ENCODE data around the gene NAB2.
"Not testable (repeated sequence)": the region's sequence is repeated elsewhere in the genome, so short reads cannot be mapped to it uniquely, and the experiment has no call there.

NAB2 gene, protein sequence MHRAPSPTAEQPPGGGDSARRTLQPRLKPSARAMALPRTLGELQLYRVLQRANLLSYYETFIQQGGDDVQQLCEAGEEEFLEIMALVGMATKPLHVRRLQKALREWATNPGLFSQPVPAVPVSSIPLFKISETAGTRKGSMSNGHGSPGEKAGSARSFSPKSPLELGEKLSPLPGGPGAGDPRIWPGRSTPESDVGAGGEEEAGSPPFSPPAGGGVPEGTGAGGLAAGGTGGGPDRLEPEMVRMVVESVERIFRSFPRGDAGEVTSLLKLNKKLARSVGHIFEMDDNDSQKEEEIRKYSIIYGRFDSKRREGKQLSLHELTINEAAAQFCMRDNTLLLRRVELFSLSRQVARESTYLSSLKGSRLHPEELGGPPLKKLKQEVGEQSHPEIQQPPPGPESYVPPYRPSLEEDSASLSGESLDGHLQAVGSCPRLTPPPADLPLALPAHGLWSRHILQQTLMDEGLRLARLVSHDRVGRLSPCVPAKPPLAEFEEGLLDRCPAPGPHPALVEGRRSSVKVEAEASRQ

DNA sequence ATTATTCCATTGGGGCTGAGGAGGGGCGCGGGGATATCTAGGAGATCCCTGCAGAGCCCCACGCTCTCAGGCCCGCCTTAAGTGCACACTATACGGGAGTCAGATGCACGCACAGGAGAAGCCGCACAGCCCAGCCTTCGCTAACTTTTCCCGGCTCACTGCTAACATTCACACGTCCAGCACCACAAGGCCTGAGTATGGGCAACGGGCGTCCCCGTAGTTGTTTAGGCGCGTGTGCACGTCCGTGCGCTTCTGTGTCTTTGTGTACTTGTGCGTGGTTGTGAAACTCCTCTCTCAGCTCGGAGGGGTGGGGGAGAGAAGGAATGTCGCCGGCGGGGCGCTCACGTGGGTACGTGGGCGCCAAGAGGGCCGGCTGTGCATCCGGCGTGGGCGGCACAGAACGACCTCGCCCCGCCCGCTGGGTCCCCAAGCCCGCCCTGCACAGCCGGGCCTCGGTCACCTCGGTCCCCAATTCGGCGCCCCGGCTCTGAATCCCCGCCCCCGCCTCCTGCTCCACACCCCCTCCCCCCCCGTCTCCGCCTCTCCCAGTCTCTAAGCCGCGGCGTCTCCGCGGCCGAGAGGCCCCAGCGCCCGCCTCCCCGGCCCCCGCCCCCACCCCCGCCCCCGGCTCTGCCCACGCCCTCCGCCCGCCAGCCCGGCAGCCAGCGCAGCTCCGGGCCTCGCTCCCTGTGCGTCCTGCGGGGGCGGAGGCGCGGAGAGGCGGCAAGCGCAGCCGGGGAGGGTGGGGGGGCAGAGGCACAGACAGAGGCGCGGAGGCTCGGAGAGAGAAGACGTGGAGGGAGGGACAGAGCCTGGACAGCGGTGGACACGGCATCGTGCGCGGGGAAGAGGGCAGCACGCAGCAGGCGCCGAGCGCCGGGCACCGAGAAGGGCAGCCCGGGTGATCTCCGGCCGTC lies at the start of gene NAB2:
NAB2 (plus strand) TSS at position 761 of the 917 bp plus-strand sequence. CDS start 158 bp downstream, outside the sequence.
- DNase-seq (ENCODE audit: low read depth, low spot score): peak; percentile 64

GRCh38 chr12:57040211-57040610 lies 48.7 kb upstream of the NAB2 start:
- no peak for DNase-seq (ENCODE audit: low read depth, low spot score)

- no peak for DNase-seq (ENCODE audit: low read depth, low spot score)
Measured at GRCh38 chr12:57040750-57041149, 48.2 kb upstream of the NAB2 start.

DNA sequence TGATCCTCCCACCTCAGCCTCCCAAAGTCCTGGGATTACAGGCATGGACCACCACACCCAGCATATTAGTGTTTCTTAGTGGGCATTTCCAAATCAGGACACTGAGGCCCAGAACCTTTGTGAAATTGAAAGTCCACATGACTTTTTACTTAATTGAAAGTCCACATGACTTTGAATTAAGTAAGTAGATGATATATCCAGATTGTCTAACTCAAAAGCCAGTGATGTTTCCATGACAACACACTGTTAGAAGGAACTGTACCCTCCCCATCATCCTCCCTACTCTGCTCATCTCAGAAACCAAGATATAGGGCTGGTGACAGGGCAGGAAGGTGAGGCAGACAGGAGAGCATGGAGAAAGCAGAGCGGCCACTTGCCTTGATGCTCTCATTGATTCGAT lies 46.2 kb upstream of the NAB2 start:
- DNase-seq (ENCODE audit: low read depth, low spot score): no peak

GRCh38 chr12:57044468-57044867 lies 44.4 kb upstream of the NAB2 start:
- DNase-seq (ENCODE audit: low read depth, low spot score): no peak

GRCh38 chr12:57044889-57045288 lies 44.0 kb upstream of the NAB2 start:
- no peak for DNase-seq (ENCODE audit: low read depth, low spot score)

GRCh38 chr12:57046086-57046791 lies 42.7 kb upstream of the NAB2 start:
- DNase-seq (ENCODE audit: low read depth, low spot score): no peak

DNA sequence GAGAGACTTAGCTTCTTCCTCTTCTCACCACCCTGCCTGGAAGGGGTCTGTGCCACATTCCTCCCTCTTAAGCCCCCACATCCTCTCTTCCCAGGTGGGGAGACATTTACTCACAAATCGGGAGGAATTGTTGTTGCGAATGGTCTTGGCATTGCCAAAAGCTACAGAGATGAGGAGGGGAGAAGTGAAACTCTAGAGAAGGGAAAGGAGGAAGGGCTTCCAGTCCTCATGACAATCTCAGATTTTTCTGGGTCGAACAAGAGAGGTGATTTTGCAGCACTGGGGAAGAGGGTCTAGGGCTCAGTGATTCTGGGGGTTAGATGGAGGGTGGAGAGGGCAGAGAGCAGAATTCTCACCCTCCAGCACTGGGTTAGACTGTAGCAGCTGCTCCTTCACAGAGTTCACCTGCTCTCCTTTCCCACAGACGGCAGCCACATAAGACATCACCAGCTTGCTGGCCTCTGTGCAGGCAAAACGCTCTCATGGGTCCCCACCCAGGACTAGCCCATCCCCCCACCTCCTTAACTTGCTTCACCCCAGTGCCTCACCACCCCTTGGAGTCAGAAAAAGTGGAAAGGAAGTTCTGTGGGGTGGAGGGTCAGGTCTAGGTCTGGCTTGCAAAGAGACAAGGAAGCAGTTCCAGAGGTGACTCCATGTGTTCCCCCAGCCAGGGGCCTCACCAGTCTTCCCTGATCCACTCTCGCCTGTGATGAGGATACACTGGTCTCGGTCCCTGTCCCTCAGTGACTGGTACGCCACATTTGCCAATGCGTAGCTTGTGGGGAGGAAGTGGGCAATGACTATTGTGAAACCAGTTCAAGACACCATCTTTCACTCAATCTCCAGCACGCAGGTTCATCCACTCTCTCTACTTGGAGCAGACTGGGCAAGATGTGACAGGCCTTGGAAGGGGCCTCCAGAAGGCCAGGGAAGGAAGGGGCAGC lies 41.7 kb upstream of the NAB2 start:
- peak; percentile 7 for DNase-seq (ENCODE audit: low read depth, low spot score)

- DNase-seq (ENCODE audit: low read depth, low spot score): no peak
Measured at GRCh38 chr12:57047981-57048380, 40.9 kb upstream of the NAB2 start.

DNA sequence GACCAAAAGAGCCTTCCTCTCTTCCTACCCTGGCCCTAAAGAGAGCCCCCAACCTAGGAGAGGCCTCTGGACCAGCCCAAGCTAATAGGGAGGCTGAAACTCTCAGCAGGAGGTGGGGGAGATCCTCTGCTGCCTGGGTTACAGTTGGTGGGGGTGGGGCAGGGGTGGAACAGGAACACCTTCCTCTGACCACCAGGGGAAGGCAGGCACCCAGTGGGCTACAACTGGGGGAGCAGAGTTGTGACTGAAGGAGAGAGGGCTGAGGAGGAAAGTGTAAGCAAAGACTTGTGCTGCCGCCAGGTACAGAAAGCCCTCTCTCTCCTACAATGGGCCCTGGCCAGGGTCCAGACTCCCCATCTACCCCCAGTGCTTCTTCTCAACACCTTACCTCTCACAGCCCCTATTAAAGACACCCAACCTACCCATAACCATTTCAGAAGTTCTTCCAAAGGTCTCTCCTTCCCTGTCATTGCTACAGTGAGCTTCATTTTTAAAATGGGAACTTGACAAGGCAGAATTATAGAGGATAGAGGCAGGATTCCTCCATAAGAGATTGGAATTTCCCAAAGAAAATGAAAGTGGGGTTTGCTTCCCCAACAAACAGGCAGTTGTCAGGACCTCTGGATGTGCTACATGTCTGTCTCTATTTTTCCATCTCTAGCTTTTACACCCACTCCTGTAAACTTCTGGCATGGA lies 40.3 kb upstream of the NAB2 start:
- no peak for DNase-seq (ENCODE audit: low read depth, low spot score)

DNA sequence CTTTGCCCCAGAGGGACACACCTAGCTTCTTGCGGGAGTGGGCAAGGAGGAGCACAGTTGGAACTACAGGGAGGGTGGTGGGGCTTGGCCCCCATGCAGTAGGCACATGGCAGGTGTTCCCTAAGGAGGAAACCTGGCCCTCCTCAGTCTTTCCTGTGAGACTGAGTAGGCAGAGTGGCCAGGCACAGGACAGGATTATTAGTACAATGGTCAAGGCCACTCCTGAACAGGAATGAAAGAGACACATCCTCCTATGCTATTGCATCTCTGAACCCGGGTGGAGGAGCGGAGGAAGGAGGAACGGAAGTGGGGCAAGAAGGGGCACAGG lies 39.8 kb upstream of the NAB2 start:
- DNase-seq (ENCODE audit: low read depth, low spot score): no peak

DNA sequence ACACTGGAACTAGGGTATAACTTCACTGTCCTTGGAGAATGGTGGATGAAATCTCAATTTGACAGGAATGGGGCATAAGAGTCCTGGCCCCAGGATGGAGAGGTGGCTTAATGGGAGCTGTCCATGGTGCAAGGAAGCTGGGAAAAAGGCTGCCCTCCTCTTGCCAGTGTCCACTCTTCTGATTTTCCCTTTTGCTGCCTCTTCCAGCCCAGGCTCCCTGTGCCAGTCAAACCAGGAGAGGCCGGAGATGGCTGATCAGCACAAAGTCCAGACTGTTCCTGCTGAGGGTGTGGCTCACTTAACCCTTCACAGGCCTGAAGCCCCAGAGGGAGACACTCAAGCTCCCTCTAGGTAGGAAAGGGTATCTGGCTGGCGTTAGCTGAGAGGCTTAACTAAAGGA lies 39.0 kb upstream of the NAB2 start, which contains the start of gene MYO1A:
MYO1A (minus strand) TSS at position 240 of the 400 bp plus-strand sequence. CDS start 1,806 bp downstream, outside the sequence.
- DNase-seq (ENCODE audit: low read depth, low spot score): no peak

GRCh38 chr12:57051011-57051410 lies 37.9 kb upstream of the NAB2 start:
- no peak for DNase-seq (ENCODE audit: low read depth, low spot score)

DNA sequence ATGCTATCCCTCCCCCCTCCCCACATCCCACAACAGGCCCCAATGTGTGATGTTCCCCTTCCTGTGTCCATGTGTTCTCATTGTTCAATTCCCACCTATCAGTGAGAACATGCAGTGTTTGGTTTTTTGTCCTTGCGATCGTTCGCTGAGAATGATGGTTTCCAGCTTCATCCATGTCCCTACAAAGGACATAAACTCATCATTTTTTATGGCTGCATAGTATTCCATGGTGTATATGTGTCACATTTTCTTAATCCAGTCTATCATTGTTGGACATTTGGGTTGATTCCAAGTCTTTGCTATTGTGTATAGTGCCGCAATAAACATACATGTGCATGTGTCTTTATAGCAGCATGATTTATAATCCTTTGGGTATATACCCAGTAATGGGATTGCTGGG lies 35.8 kb upstream of the NAB2 start:
- not testable (repeated sequence) for DNase-seq (ENCODE audit: low read depth, low spot score)

- not testable (repeated sequence) for DNase-seq (ENCODE audit: low read depth, low spot score)
Measured at GRCh38 chr12:57053901-57054300, 35.0 kb upstream of the NAB2 start.

DNA sequence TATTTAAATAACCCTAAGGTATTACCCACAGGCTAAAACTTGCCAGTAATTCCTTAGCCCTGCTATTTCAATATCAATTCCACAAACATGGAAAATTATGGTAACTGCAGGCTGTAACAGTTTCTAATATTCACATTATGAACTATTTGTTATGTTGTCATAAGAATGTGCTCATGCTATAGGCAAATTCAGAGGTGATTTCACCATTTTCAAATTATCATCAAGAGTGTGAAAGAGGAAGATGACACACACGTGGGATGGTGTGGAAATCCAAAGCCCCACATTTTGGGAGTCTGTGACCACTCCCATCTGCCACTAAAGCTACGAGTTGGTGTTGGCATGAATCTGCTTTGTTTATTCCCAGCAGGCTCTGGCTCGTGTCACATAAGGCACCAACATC lies 33.1 kb upstream of the NAB2 start:
- DNase-seq (ENCODE audit: low read depth, low spot score): no peak

GRCh38 chr12:57057067-57057751 lies 31.7 kb upstream of the NAB2 start:
- no peak for DNase-seq (ENCODE audit: low read depth, low spot score)

DNA sequence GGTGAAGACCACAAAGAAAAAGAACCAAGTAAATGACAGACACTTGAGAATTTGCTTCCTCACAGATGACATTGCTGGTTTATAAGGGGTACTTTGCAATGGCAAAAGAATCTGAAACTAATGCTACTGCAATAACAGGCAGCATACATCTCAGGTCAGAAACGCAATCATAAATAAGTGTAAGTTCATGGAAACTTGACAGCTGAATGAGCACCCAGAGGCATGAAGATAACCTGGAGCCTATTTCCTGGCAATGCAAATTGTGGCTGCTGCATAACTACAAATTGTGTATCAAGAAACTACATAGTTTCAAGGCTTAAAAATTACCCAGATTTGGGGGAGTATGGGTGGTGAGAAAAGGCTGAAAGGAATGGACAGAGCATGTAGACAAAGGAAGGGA lies 30.5 kb upstream of the NAB2 start:
- DNase-seq (ENCODE audit: low read depth, low spot score): no peak

- peak; percentile 15 for DNase-seq (ENCODE audit: low read depth, low spot score)
Measured at GRCh38 chr12:57063991-57064685, 24.8 kb upstream of the NAB2 start.

All from activated naive CD8-positive, alpha-beta T cell treated with anti-CD3 and anti-CD28 coated beads, Interleukin-2, amount 50 U/mL, for 16 hours (primary cell).